Endometrial microvascular endothelial cells (primary cell): ENCODE data around the gene SAP30. TPM values are rescaled to one million over a fixed set of nuclear protein-coding genes. Genes with fewer than 3 reads are reported as not detected.

ENCODE experiments used
- in situ Hi-C: cut with HindIII; loops from 2 replicates; pipeline ENCODE4 v1.10.0; 2017; ENCODE audit warnings: low sequenced_read_pairs, low pct_unique_long_range_greater_than_20kb; ENCODE audit errors: inconsistent ontology term
- total RNA-seq: library from RNA; depleted of rRNA; stranded (reverse); fragments of >200 nt; gene quantifications from one replicate; pipeline ENCODE4 v1.2.3, GENCODE V29; 2015; ENCODE audit errors: inconsistent ontology term

SAP30 gene
- total RNA-seq, 1 donor from 2014 or later = 12.3 TPM

GRCh38 chr4:173360587-173361221 lies 10.1 kb upstream of the SAP30 start:
- in situ Hi-C loops = no loop called here

- in situ Hi-C loops = no loop called here
These were observed 8.1 kb upstream of the SAP30 start for GRCh38 chr4:173362666-173363065.

- in situ Hi-C loops = no loop called here
These were observed 5.3 kb upstream of the SAP30 start for GRCh38 chr4:173365359-173365996.

- in situ Hi-C loops = no loop called here
These were observed 3.5 kb upstream of the SAP30 start for GRCh38 chr4:173367285-173367684.

GRCh38 chr4:173367946-173368345 lies 2.8 kb upstream of the SAP30 start:
- in situ Hi-C loops = no loop called here

GRCh38 chr4:173370130-173370476 lies 651 bp upstream of the SAP30 start:
- in situ Hi-C loops = no loop called here

- in situ Hi-C loops = no loop called here
These were observed 788 bp downstream of the SAP30 start for GRCh38 chr4:173371292-173372192.

- in situ Hi-C loops = no loop called here
These were observed 3.8 kb downstream of the SAP30 start for GRCh38 chr4:173374588-173374987.

- in situ Hi-C loops = no loop called here
These were observed 9.2 kb downstream of the SAP30 start for GRCh38 chr4:173379929-173380328.

GRCh38 chr4:173380987-173381386 lies 10.2 kb downstream of the SAP30 start:
- in situ Hi-C loops = no loop called here

GRCh38 chr4:173381610-173382009 lies 10.9 kb downstream of the SAP30 start:
- in situ Hi-C loops = no loop called here

GRCh38 chr4:173382349-173382748 lies 11.6 kb downstream of the SAP30 start:
- in situ Hi-C loops = no loop called here

- in situ Hi-C loops = no loop called here
These were observed 16.0 kb downstream of the SAP30 start for GRCh38 chr4:173386751-173387150.

GRCh38 chr4:173391701-173392100 lies 20.9 kb downstream of the SAP30 start:
- in situ Hi-C loops = no loop called here

- in situ Hi-C loops = no loop called here
These were observed 26.9 kb downstream of the SAP30 start for GRCh38 chr4:173397604-173398003.

- in situ Hi-C loops = no loop called here
These were observed 27.5 kb downstream of the SAP30 start for GRCh38 chr4:173398220-173398619.

- in situ Hi-C loops = no loop called here
These were observed 28.1 kb downstream of the SAP30 start, which contains the start of gene SCRG1 for GRCh38 chr4:173398779-173399415. SCRG1 (minus strand) TSS chr4:173399116; CDS start chr4:173391414, 7,702 bp downstream.

- in situ Hi-C loops = no loop called here
These were observed 30.3 kb downstream of the SAP30 start for GRCh38 chr4:173401063-173401462.

GRCh38 chr4:173403051-173403450 lies 32.3 kb downstream of the SAP30 start:
- in situ Hi-C loops = no loop called here
